ENCODE results near the gene CCDC33. TPM values are rescaled to one million over a fixed set of nuclear protein-coding genes. Genes with fewer than 3 reads are reported as not detected.

CCDC33 gene
- total and polyA plus RNA-seq, 12 donors: not detected

GRCh38 chr15:74193299-74193718, 42.8 kb upstream of the CCDC33 start:
- ATAC-seq: no peak

GRCh38 chr15:74193905-74194304, 42.2 kb upstream of the CCDC33 start:
- no peak for DNase-seq
- WGBS, 2 donors: 69 to 85% methylated on average over 6 of the region's 6 CpGs
- Histone ChIP-seq H3K36me3 (no peaks in the 10 kb centered on the region), H3K9me3 (no peaks in the 10 kb centered on the region), H3K4me1 (peaks cover 0 to 19% (median 14%) of the 10 kb centered on the region in 9 donors), H3K27ac (no peak overlapping the region), H3K4me3 (no peak overlapping the region), H3K27me3 (no peaks in the 10 kb centered on the region)
- TF ChIP-seq CTCF (IDR thresholded peaks at IDR 0.05): no peak
- ATAC-seq: no peak
- intact Hi-C loops (cut with DNase I): no loop called here

More at GRCh38 chr15:74193299-74193718, 42.8 kb upstream of the CCDC33 start:
- TF ChIP-seq CTCF (IDR thresholded peaks at IDR 0.05): no peak
- no peak overlapping the region for H3K27ac ChIP-seq
- peaks cover 0 to 19% (median 14%) of the 10 kb centered on the region in 9 donors for H3K4me1 ChIP-seq
- intact Hi-C loops (cut with DNase I): no loop called here
- no peak for DNase-seq
- WGBS, 2 donors: 83 to 86% methylated on average over 4 of the region's 4 CpGs
- no peaks in the 10 kb centered on the region for H3K27me3 ChIP-seq
- no peaks in the 10 kb centered on the region for H3K36me3 ChIP-seq
- no peak overlapping the region for H3K4me3 ChIP-seq
- no peaks in the 10 kb centered on the region for H3K9me3 ChIP-seq

GRCh38 chr15:74194572-74195559, 41.3 kb upstream of the CCDC33 start:
- DNase-seq: no peak
- H3K27ac ChIP-seq: no peak overlapping the region

GRCh38 chr15:74196175-74196574, 40.0 kb upstream of the CCDC33 start:
- ATAC-seq (peak in 5 of 8 donors; percentile 11 to 60 (median 38)), DNase-seq (peak; percentile 25 to 47)
- intact Hi-C loops (cut with DNase I): no loop called here
- Histone ChIP-seq H3K27me3 (no peaks in the 10 kb centered on the region), H3K36me3 (no peaks in the 10 kb centered on the region), H3K4me3 (no peak overlapping the region), H3K4me1 (peaks cover 0 to 34% (median 26%) of the 10 kb centered on the region in 9 donors), H3K27ac (no peak overlapping the region), H3K9me3 (no peaks in the 10 kb centered on the region)
- 13 to 18% methylated on average over 7 of the region's 7 CpGs for WGBS, 2 donors
- TF ChIP-seq CTCF (IDR thresholded peaks at IDR 0.05): no peak

More at GRCh38 chr15:74194572-74195559, 41.3 kb upstream of the CCDC33 start:
- Histone ChIP-seq H3K9me3 (no peaks in the 10 kb centered on the region), H3K4me3 (no peak overlapping the region), H3K4me1 (peaks cover 0 to 21% (median 14%) of the 10 kb centered on the region in 9 donors), H3K27me3 (no peaks in the 10 kb centered on the region), H3K36me3 (no peaks in the 10 kb centered on the region)
- WGBS, 2 donors: 95 to 96% methylated on average over 13 of the region's 13 CpGs
- TF ChIP-seq CTCF (IDR thresholded peaks at IDR 0.05): no peak
- no peak for ATAC-seq
- intact Hi-C loops (cut with DNase I): no loop called here

Measured in heart right ventricle (tissue), 16 donors.